Brain microvascular endothelial cell (primary cell): ENCODE results near the gene FOXJ1.

Source experiments
- DNase-seq: peaks from one replicate; pipeline ENCODE4 v3.0.0-alpha.2; 2020
- H3K27ac ChIP-seq: fragments of 250-450 bp; sonication (Bioruptor Pico); 2 replicates; pipeline ENCODE4 v1.5.1; 2020; ENCODE audit warnings: mild to moderate bottlenecking, moderate library complexity
- H3K27me3 ChIP-seq: fragments of 250-450 bp; sonication (Bioruptor Pico); replicated peaks from 2 replicates; pipeline ENCODE4 v1.5.1; 2020; ENCODE audit warnings: mild to moderate bottlenecking
- H3K36me3 ChIP-seq: fragments of 250-450 bp; sonication (Bioruptor Pico); replicated peaks from 2 replicates; pipeline ENCODE4 v1.5.1; 2020; ENCODE audit warnings: mild to moderate bottlenecking
- H3K4me3 ChIP-seq: 2 replicates; pipeline ENCODE4 v1.5.1; 2011; ENCODE audit warnings: low read depth, mild to moderate bottlenecking, control low read depth, low read length, moderate library complexity
- in situ Hi-C: cut with HindIII; loops from 2 replicates; pipeline ENCODE4 v1.10.0; 2017; ENCODE audit warnings: low sequenced_read_pairs, low pct_ligation_motif_present
- TF ChIP-seq, protein P1 (sequence below): IDR thresholded peaks from 2 replicates; pipeline ENCODE4 v1.5.1; 2011; ENCODE audit warnings: low read depth, mild to moderate bottlenecking, moderate library complexity, low read length, control low read depth, inconsistent platforms; ENCODE audit errors: missing control alignments

The FOXJ1 gene

DNA sequence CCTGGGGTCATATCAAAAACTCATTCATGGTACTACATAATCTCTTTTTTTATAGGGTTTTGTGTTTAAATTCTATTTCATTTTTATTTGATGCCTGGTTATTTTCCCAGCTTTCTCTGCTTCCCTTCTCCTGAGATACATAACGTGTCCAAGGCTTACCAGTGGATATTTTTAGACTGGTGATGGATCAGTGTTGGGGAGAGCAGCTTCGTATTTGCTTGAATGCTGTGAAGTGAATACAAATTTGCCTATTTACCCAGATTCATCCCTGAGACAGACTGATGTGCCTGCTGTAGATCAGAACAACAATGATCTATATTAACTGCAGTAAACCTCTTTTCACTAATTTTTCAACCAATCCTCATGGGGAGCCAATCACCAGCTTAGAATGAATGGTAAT lies 43.2 kb upstream of the FOXJ1 start:
- no peak overlapping the region for H3K4me3 ChIP-seq
- no peaks in the 10 kb centered on the region for H3K36me3 ChIP-seq
- in situ Hi-C loops, result no loop called here
- H3K27ac ChIP-seq, result no peak overlapping the region
- H3K27me3 ChIP-seq, result no peaks in the 10 kb centered on the region
- no peak for DNase-seq
- TF ChIP-seq, protein P1, sequence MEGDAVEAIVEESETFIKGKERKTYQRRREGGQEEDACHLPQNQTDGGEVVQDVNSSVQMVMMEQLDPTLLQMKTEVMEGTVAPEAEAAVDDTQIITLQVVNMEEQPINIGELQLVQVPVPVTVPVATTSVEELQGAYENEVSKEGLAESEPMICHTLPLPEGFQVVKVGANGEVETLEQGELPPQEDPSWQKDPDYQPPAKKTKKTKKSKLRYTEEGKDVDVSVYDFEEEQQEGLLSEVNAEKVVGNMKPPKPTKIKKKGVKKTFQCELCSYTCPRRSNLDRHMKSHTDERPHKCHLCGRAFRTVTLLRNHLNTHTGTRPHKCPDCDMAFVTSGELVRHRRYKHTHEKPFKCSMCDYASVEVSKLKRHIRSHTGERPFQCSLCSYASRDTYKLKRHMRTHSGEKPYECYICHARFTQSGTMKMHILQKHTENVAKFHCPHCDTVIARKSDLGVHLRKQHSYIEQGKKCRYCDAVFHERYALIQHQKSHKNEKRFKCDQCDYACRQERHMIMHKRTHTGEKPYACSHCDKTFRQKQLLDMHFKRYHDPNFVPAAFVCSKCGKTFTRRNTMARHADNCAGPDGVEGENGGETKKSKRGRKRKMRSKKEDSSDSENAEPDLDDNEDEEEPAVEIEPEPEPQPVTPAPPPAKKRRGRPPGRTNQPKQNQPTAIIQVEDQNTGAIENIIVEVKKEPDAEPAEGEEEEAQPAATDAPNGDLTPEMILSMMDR, result no peak

DNA sequence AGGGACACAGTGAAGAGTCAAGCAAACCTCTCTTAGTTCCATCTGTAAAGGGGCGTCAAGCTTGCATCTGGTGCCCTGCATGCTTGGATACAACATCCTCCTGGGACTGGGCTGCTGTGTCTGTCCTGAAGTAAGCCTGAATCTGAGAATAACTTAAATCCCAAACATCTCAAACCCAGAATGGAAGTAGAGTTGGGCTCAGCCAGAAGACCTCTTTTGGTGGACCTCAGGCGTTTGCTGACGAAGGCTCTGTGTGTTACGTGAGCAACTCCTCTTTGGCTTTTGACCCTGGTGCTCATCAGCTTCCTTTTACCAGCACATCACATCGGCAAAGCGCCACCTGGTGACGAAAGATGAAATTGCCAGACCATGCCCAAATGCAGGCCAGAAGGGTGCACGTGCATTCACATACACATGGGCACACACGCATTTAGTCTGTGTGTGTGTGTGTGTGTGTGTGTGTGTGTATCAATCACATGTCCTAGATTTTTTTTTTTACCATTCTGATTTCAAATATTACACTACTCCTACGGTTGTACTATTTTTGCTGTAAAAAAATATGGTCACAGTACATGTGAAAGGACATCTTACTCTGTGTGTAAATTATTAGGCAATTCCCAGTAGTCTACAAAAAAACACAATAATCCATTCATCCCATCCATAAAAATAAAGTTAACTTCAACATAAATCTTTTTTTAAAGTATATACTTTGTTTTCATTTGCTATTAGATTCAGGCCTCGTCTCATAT lies 41.1 kb upstream of the FOXJ1 start:
- Histone ChIP-seq H3K4me3 (no peak overlapping the region), H3K27ac (no peak overlapping the region)

DNA sequence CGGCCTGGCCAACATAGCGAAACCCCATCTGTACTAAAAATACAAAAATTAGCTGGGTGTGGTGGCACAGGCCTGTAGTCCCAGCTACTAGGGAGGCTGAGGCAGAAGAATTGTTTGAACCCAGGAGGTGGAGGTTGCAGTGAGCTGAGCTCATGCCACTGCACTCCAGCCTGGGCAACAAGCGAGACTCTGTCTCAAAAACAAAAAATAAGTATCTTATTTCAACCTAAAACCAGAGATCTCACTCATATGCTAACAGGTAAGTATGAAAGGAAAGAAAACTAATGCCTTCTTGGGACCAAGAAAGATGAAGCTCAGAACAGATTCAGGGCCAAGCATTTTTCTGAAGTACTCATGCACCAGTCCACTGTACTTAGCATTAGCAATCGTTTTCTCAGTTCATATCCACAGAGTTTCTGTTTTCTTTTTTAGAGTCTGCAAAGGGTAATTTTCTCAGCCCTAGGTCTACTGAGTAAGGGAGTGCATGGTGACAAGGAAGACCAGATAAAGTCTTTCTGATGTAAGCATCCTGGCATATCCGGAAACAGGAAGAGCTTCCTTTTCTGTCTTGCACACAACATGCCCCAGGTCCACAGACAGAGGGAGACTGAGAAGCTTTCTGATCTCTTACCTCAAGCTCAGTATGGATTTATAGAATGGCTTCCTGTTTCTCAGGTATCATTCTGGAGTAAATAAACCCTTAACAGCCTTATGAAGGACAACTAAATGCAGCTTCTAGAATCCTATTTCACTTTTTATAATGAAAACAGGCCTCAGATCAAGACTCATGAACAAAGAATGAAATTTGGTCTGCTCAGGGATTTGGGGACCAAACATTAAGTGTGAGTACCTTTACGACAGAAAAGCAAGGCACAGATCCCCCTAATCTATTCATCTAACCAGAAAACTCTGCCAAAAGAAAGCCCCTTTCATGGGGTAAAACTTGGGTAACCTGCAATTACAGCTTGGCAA lies 38.7 kb upstream of the FOXJ1 start:
- TF ChIP-seq, protein P1, result peak; percentile 28
- no peaks in the 10 kb centered on the region for H3K36me3 ChIP-seq
- H3K27ac ChIP-seq, result no peak overlapping the region
- H3K4me3 ChIP-seq, result no peak overlapping the region
- H3K27me3 ChIP-seq, result no peaks in the 10 kb centered on the region
- in situ Hi-C loops, result no loop called here
- no peak for DNase-seq

More for the DNA sequence above, 41.1 kb upstream of the FOXJ1 start:
- no peaks in the 10 kb centered on the region for H3K36me3 ChIP-seq
- TF ChIP-seq, protein P1, result peak; percentile 93
- no peaks in the 10 kb centered on the region for H3K27me3 ChIP-seq
- in situ Hi-C loops, result no loop called here
- DNase-seq, result peak; percentile 89

DNA sequence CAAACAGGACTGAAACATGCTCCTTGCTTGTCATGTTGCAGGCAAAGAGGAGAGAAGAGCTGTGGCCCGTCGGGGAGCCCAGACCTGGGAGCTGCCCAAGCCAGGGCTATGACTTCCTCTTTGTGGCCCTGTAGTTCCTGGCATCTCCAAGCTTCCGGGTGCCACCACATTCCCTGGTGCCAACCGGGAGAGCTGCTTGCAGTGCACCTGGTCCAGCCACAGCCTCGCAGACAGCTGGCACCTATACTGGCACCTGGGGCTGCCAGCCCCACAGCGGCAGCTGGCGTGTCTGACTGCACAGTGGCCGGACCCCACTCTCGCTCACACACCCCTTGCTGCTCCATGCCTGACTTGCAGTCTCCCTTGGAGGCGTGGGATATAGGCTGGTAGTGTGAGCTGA lies 37.1 kb upstream of the FOXJ1 start:
- TF ChIP-seq, protein P1, result no peak
- Histone ChIP-seq H3K27me3 (no peaks in the 10 kb centered on the region), H3K27ac (no peak overlapping the region), H3K4me3 (no peak overlapping the region), H3K36me3 (no peaks in the 10 kb centered on the region)
- in situ Hi-C loops, result no loop called here
- DNase-seq, result no peak

DNA sequence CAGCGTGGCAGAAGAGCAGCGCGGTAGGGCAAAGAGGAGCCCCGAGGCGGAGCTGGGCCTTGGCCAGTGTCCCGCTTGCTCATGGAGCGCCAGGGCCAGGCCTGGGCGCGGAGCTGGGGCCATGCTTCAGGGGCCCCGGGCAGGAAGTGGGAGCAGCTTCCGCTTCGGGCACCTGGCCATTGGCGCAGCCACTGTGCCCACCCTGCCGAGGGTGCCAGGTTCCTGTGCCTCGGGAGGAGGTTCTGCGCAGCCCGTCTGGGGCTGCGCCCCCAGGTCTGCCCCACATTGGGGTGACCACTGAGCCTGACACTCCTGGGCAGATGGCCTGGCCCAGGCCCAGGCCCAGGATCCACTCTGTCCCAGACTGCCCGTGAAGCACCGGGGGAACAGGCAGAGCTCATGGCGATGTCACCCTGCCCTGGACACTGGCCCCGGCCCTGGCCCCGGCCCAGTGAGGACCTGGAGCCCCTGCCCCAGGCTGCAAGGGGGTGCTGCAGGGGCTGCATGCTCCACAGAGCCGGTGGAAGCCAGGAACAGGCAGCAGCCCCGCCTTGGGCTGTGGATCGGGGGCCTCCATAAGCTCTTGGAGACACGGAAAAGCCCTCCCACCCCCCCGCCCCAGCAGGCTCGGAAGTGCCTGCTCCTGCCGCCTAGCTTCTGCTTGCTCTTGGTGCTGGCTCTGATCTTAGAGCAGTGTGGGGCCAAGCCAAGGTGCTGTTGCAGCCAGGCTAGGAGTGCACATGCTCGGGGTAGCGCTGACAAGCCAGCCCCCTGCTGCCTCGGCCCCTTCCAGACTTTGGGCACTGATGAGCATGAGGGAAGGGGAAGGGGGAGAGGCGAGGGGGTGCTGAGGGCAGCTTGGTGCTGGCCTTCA lies 35.9 kb upstream of the FOXJ1 start:
- in situ Hi-C loops, result no loop called here
- no peak for DNase-seq
- Histone ChIP-seq H3K36me3 (no peaks in the 10 kb centered on the region), H3K27me3 (no peaks in the 10 kb centered on the region), H3K27ac (no peak overlapping the region), H3K4me3 (no peak overlapping the region)
- TF ChIP-seq, protein P1, result no peak
